Measurements from ENCODE around the gene MCHR1. TPM values are rescaled to one million over a fixed set of nuclear protein-coding genes. Genes with fewer than 3 reads are reported as not detected.

Gene MCHR1
- total and polyA plus RNA-seq, 4 donors: 0.23 to 2.4 (median 1.1) TPM

- H3K4me3 ChIP-seq (ENCODE audit: low read depth in 1 of 3, low read length in 3 of 3): no peak overlapping the region
- WGBS: 84% methylated on average over 2 of the region's 2 CpGs
- no peaks in the 10 kb centered on the region for H3K36me3 ChIP-seq (ENCODE audit: control insufficient read depth in 4 of 4, insufficient read depth in 3 of 4, low read depth in 1 of 4, low read length in 3 of 4)
- H3K9me3 ChIP-seq (ENCODE audit: control insufficient read depth in 4 of 4, low read length in 3 of 4): peaks cover 0 to 3% (median 2%) of the 10 kb centered on the region in 4 donors
- H3K9ac ChIP-seq (ENCODE audit: low read depth in 1 of 2, low read length in 2 of 2): no peak overlapping the region
- no peaks in the 10 kb centered on the region for H3K27me3 ChIP-seq (ENCODE audit: control insufficient read depth in 4 of 4, insufficient read depth in 4 of 4, low read length in 3 of 4)
- TF ChIP-seq RAD21 (IDR thresholded peaks at IDR 0.05) (no peak), ATF3 (IDR thresholded peaks at IDR 0.05) (no peak), MAX (IDR thresholded peaks at IDR 0.05) (no peak), SP1 (IDR thresholded peaks at IDR 0.05) (no peak), CTCF (IDR thresholded peaks at IDR 0.05; ENCODE audit: low read depth, low read length, missing input control) (no peak), RXRA (IDR thresholded peaks at IDR 0.05) (no peak), HNF4G (IDR thresholded peaks at IDR 0.05) (no peak), EGR1 (IDR thresholded peaks at IDR 0.05; ENCODE audit: low read depth in 2 of 2) (no peak), ZBTB33 (IDR thresholded peaks at IDR 0.05) (no peak), REST (IDR thresholded peaks at IDR 0.05) (no peak), YY1 (IDR thresholded peaks at IDR 0.05) (no peak), HNF4A (conservative IDR thresholded peaks at IDR 0.05) (no peak)
- no peaks in the 10 kb centered on the region for H3K4me1 ChIP-seq (ENCODE audit: control insufficient read depth in 4 of 4, insufficient read depth in 4 of 4, low read length in 3 of 4)
- DNase-seq (ENCODE audit: low spot score): no peak
- no peak overlapping the region for H3K27ac ChIP-seq (ENCODE audit: low read depth in 1 of 2, low read length in 2 of 2)
These were observed 9.2 kb upstream of the MCHR1 start for GRCh38 chr22:40670058-40670457.

- H3K27ac ChIP-seq (ENCODE audit: low read depth in 1 of 2, low read length in 2 of 2): no peak overlapping the region
- TF ChIP-seq NR2F2 (IDR thresholded peaks at IDR 0.05) (no peak), EGR1 (IDR thresholded peaks at IDR 0.05; ENCODE audit: low read depth in 2 of 2) (no peak), TAF1 (conservative IDR thresholded peaks at IDR 0.05) (no peak)
- 97% methylated on average over 13 of the region's 13 CpGs for WGBS
- H3K4me3 ChIP-seq (ENCODE audit: low read depth in 1 of 3, low read length in 3 of 3): no peak overlapping the region
- H3K36me3 ChIP-seq (ENCODE audit: control insufficient read depth in 4 of 4, insufficient read depth in 3 of 4, low read depth in 1 of 4, low read length in 3 of 4): no peaks in the 10 kb centered on the region
- no peaks in the 10 kb centered on the region for H3K27me3 ChIP-seq (ENCODE audit: control insufficient read depth in 4 of 4, insufficient read depth in 4 of 4, low read length in 3 of 4)
- H3K9ac ChIP-seq (ENCODE audit: low read depth in 1 of 2, low read length in 2 of 2): no peak overlapping the region
- peaks cover 0 to 3% (median 2%) of the 10 kb centered on the region in 4 donors for H3K9me3 ChIP-seq (ENCODE audit: control insufficient read depth in 4 of 4, low read length in 3 of 4)
- H3K4me1 ChIP-seq (ENCODE audit: control insufficient read depth in 4 of 4, insufficient read depth in 4 of 4, low read length in 3 of 4): no peaks in the 10 kb centered on the region
- no peak for DNase-seq (ENCODE audit: low spot score)
These were observed 7.9 kb upstream of the MCHR1 start for GRCh38 chr22:40671369-40671768.
